ENCODE measurements around the gene ADSS1.

ADSS1 gene

GRCh38 chr14:104700225-104700651 lies 23.8 kb upstream of the ADSS1 start:
- DNase-seq (ENCODE audit: low read depth), result no peak

DNA sequence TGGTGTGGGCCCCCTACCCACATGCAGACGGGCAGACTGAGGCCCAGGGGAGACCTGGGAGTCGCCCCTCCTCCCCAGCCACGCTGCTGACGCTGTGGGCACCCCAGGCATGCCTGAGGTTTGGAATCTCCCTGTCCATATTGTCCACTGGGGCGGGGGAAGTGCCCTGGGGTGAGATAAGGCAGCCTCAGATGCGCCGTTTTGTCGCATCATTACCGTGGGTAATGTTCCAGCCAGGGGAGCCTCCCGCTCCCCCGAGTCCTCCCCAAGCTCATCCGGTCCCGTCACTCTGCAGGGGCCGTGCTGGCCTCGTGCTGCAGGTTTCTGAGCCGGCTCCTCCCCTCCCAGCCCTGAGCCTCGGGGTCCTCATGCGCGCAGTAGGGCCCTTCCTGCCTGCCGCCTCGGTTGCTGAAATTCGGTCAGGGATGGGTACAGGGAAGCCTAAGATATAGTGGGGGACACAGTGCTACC lies 23.2 kb upstream of the ADSS1 start:
- no peak for DNase-seq (ENCODE audit: low read depth)

GRCh38 chr14:104701383-104702076 lies 22.5 kb upstream of the ADSS1 start:
- DNase-seq (ENCODE audit: low read depth), result no peak

DNA sequence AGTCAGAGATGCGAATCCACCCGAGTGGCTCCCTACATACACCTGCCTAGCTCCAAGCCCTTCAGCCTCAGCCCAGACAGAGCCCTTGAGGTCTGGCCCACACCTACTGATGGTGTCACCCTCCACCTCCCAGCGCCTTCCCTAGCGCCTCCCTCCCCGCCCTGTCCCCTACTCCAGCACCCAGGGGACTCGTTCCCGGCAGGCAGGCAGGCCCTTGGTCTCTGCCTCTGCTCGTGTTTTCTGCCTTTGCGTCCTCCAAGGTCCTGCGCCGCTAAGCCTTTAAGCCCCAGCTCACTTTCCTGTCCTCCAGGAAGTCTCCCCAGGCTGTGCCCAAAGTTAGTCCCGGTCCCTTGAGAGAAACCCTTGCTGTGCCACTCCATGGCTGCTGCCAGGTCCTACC lies 21.9 kb upstream of the ADSS1 start:
- no peak for DNase-seq (ENCODE audit: low read depth)

DNA sequence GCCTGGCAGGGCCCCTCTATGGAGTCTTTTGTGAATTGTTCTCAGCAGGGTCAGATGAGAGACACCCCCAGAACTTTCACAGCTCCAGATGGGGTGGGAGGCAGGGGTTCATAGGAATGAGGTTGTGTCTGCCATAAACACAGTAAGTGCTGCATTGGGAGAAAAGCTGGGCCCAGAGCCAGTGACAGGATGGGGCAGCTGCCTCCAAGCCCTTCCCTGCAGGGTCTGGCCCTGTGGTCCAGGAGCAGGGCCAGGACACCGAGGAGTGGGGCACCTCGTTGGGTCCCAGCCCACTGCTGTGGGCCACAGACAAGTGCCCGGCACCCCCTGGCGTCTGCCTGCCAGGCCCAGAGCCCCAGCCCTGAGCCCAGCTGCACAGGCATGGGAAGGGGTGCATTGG lies 21.4 kb upstream of the ADSS1 start:
- DNase-seq (ENCODE audit: low read depth), result no peak

- no peak for DNase-seq (ENCODE audit: low read depth)
Measured at GRCh38 chr14:104703269-104703668, 20.8 kb upstream of the ADSS1 start.

GRCh38 chr14:104704252-104704651 lies 19.8 kb upstream of the ADSS1 start:
- DNase-seq (ENCODE audit: low read depth), result no peak

- DNase-seq (ENCODE audit: low read depth), result no peak
Measured at GRCh38 chr14:104705340-104706047, 18.5 kb upstream of the ADSS1 start.

DNA sequence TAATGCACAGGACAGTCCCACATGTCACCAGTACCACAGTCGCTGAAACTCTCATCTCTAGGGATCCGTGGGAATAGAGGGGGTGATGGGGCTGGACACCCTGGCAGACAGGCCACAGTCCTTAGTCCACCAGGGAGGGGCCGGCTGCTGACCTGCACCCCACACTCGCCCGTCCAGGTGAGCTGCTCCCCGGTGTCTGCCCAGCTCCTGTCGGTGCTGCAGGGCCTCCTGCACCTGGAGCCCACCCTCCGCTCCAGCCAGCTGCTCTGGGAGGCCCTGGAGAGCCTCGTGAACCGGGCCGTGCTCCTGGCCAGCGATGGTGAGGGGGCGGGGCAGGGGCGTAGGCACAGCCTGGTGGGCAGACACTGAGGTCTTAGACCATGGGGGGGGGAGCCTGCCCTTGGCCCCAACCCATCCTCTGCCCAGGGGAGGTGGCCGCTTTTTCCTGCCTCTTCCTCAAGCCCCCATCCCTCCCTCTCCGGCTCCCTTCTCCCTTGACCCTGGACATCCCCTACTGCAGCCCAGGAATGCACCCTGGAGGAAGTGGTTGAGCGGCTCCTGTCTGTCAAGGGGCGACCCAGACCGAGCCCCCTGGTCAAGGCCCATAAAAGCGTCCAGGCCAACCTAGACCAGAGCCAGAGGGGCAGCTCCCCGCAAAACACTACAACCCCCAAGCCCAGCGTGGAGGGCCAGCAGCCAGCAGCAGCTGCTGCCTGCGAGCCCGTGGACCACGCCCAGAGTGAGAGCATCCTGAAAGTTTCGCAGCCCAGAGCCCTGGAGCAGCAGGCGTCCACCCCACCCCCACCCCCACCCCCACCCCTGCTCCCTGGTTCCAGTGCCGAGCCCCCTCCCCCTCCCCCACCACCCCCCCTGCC lies 17.1 kb upstream of the ADSS1 start:
- DNase-seq (ENCODE audit: low read depth), result no peak

DNA sequence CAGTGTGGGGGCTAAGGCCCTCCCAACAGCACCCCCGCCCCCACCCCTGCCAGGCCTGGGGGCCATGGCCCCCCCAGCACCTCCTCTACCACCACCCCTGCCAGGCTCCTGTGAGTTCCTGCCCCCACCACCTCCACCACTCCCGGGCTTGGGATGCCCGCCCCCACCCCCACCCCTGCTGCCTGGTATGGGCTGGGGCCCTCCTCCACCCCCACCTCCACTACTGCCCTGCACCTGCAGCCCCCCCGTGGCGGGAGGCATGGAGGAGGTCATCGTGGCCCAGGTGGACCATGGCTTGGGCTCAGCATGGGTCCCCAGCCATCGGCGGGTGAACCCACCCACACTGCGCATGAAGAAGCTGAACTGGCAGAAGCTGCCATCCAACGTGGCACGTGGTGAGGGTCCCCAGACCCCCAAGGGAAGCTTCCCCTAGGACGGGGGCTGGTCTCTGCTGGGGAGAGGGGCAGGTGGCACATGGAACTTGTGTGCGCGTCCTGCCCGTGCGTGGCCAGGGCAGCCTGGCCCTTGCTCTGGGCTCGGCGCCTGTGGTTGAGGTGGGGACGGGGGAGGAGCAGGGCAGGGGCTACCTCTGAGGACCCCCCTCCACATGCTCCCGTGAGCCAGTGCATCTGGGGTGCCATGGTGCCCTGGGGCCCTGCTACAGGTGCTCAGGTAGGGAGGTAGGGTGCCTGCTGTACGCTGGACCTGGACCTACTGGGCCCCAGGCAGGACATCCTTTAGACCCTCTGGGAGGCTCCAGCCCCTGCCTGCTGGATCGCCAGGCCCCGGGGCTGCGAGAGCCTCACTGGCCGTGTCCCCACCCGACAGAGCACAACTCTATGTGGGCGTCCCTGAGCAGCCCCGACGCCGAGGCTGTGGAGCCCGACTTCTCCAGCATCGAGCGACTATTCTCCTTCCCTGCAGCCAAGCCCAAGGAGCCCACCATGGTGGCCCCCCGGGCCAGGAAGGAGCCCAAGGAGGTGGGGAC lies 16.1 kb upstream of the ADSS1 start:
- no peak for DNase-seq (ENCODE audit: low read depth)

DNA sequence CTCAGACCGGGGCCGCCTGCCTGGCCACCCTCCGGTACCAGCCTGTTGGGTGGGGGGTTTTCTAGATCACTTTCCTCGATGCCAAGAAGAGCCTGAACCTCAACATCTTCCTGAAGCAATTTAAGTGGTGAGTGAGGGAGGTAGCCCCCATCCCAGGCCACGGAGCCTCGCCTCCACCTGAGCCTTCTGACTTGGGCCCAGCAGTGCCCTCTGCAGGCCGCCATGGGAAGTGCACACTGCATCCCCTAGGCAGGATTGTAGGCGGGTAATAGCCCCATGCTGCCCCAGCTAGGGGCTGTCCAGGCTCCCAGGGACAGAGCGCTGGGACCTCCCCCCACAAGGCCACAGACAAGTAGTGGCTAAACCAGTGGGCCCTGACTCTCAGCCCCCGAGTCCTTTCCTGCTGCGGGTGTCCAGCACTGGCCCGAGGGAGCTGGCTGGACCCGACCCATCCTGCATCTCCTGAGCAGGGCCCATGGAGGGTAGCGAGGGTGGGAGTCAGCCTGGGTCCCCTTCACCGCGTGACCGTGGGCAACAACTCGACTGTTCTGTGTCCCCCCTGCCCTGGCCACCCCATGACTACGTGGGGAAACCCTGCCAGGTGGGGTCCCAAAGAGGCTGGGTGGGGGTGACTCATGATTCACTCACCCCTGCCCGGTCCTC lies 15.3 kb upstream of the ADSS1 start:
- DNase-seq (ENCODE audit: low read depth), result peak; percentile 61

- DNase-seq (ENCODE audit: low read depth), result no peak
Measured at GRCh38 chr14:104709387-104710039, 14.5 kb upstream of the ADSS1 start.

GRCh38 chr14:104710071-104710735 lies 13.8 kb upstream of the ADSS1 start:
- DNase-seq (ENCODE audit: low read depth), result no peak

DNA sequence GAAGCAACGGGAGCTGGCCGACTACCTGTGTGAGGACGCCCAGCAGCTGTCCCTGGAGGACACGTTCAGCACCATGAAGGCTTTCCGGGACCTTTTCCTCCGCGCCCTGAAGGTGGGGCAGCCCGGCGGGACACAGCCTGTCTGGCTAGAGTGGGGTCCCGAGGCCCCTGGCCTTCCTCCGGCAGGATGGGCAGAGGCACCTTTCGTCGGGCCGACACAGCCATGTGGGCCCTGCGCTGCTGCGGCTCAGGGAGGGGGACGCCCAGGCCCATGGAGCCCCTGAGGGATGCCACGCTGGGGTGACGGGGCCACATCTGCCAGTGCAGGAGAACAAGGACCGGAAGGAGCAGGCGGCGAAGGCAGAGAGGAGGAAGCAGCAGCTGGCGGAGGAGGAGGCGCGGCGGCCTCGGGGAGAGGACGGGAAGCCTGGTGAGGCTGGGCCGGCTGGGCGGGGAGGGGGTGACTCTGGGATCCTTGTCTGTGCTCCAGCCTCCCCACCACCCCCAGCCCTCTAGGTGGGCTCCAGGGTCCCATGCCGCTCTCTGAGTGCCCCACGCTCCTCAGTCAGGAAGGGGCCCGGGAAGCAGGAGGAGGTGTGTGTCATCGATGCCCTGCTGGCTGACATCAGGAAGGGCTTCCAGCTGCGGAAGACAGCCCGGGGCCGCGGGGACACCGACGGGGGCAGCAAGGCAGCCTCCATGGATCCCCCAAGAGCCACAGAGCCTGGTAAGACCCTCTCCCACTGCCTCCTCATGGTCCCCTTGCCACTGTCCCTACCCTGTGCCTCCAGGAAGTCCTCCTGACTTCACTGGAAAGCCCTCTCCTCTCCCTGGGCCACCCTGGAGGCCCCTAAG lies 10.9 kb upstream of the ADSS1 start:
- no peak for DNase-seq (ENCODE audit: low read depth)

- DNase-seq (ENCODE audit: low read depth), result no peak
Measured at GRCh38 chr14:104714066-104714465, 10.0 kb upstream of the ADSS1 start.

- DNase-seq (ENCODE audit: low read depth), result no peak
Measured at GRCh38 chr14:104714681-104715080, 9.3 kb upstream of the ADSS1 start.

DNA sequence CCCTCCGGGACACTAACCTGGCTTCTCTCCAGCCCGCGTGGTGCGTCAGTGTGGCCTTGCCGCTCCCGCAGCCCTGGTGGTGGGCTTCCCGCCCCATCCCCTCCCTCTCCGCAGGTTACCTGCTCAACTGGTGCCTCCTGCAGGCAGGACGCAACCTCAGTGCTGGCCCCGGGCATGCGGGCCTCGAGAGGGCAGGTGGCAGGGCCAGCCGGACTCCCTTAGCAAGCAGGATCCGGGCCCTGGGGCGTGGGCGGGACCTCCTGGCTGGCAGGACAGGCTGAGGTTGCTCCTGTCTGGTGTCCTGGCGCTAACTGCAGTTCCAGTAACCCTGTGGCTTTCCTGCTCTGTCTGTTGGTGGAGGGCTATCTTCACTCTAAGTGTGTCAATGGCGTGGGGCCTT lies 8.6 kb upstream of the ADSS1 start:
- DNase-seq (ENCODE audit: low read depth), result no peak

GRCh38 chr14:104715871-104716270 lies 8.2 kb upstream of the ADSS1 start:
- no peak for DNase-seq (ENCODE audit: low read depth)

DNA sequence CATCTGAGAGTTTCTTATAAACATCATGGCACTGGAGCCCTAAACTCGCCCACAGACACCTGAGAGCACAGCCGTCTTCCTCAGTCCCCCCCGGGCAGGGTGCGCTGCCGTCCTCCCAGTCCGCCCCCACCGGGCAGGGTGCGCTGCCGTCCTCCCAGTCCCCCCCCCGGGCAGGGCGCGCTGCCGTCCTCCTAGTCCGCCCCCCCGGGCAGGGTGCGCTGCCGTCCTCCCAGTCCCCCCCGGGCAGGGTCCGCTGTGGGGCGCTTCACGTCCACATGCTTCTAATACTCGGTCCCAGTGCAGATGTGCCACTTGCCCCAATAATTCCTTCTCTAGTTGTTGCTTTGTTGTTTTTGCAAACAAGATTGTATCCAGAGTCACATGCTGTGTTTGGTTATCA lies 6.9 kb upstream of the ADSS1 start:
- DNase-seq (ENCODE audit: low read depth), result no peak
